Measurements from ENCODE around the gene PADI6.
"Not testable (repeated sequence)": the region's sequence is repeated elsewhere in the genome, so short reads cannot be mapped to it uniquely, and the experiment has no call there.

Gene PADI6

GRCh38 chr1:17371896-17372295 lies at the start of gene PADI6:
TSS of gene PADI6 (plus strand) at chr1:17372196. CDS start at chr1:17372246, 50 bp downstream.
- no peak for DNase-seq (ENCODE audit: low spot score)

DNA sequence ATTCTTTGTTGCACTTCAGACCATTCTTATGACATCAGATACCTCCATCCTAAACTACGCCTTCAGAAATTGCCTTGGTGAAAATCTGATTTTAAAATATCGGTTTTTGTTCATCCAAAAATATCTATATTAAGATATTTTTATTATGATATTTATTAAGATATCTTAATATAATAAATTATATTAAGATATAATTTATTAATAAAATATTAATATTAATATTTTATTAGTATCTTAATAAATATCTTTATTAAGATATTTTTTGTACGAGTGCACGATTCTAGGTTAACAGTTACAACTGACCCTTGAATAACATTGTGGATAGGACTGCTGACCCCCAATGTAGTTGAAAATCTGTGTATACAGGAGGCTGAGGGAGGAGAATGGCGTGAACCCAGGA lies 43.1 kb upstream of the PADI6 start:
- no peak for DNase-seq (ENCODE audit: low spot score)

GRCh38 chr1:17329610-17330009 lies 42.4 kb upstream of the PADI6 start:
- no peak for DNase-seq (ENCODE audit: low spot score)

GRCh38 chr1:17330856-17331255 lies 41.1 kb upstream of the PADI6 start:
- no peak for DNase-seq (ENCODE audit: low spot score)

DNA sequence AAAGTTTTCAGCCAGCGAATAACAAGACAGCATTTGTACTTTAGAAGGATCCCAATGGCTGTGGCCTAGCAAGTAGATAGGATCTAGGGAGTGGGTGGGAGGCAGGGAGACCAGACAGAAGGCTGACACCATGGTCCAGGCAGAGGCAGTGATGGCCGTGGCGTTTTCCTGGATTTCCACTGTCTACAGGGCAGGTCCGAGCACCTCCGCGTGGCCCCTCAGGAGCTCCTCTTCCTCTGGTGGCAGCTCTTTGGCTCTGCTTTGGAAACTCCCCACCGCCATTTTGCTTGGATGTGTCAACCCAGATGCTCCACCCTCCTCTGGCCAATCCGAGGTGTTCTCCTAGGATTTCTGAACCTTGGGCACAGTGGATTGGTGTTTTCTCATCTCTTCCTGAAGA lies 38.9 kb upstream of the PADI6 start:
- no peak for DNase-seq (ENCODE audit: low spot score)

DNA sequence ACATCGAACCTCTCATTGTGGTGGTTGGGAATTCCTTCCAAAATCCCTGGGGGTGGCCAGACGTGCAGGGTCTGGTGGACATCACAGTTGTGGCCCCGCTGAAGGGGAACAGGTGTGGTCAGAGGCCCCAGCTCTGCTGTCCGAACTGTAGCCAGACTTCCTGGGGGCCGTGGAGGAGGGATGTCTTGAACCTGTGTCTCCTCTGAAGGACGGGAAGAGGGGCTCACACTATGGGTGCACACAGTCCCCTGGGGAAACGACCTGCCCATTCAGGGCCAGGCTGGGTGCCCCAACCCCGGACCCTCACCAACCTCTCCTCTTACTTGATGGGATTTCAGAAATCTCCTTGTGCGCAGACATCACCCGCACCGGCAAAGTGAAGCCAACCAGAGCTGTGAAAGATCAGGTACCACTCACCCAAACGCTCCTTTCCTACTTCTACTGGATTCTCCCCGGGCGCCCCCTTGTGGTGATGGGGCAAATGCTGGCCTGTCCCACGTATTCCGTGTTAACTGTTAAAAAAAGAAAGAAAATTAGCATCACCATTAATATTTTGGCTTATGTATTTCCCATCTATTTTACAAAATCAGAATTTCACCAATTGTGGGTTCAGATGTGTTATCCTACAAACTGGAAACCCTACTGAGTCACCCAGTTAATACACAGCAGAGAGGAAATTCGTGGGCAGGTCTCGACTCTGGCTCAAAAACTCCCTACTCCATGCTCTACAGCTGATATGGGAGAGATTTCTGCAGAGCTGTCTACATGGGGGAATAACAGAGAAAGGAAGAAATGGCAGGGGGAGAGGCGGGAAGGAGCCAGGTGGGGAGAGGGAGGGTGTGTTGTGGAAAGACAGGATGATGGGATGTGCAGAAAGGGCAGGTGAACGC lies 35.9 kb upstream of the PADI6 start:
- no peak for DNase-seq (ENCODE audit: low spot score)

GRCh38 chr1:17338706-17339493 lies 33.1 kb upstream of the PADI6 start:
- DNase-seq (ENCODE audit: low spot score): no peak

- DNase-seq (ENCODE audit: low spot score): no peak
These were observed 32.5 kb upstream of the PADI6 start for GRCh38 chr1:17339521-17339920.

DNA sequence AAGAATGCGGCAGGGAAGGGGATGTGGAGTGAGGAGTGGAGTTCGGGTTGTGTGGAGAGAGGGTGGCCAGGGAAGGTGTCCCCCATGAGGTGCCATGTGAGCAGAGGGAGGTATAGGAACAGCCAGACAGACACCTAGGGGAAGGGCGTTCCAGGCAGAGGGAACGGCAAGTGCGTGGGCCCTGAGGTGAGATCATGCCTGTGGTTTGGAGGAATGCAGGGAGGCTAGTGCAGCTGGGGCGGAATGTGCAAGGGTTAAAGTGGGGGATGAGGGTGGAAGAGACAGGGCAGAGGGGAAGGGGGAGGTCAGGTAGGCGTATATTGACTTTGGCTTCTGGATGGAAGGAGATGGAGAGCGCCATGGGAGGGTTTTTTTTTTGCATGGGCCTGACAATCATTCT lies 31.6 kb upstream of the PADI6 start:
- no peak for DNase-seq (ENCODE audit: low spot score)

- DNase-seq (ENCODE audit: low spot score): no peak
These were observed 30.0 kb upstream of the PADI6 start for GRCh38 chr1:17342014-17342441.

- DNase-seq (ENCODE audit: low spot score): not testable (repeated sequence)
These were observed 26.5 kb upstream of the PADI6 start for GRCh38 chr1:17345506-17345905.

- no peak for DNase-seq (ENCODE audit: low spot score)
These were observed 25.8 kb upstream of the PADI6 start for GRCh38 chr1:17346046-17346789.

- DNase-seq (ENCODE audit: low spot score): no peak
These were observed 24.0 kb upstream of the PADI6 start for GRCh38 chr1:17347769-17348592.

GRCh38 chr1:17348593-17349234 lies 23.3 kb upstream of the PADI6 start:
- DNase-seq (ENCODE audit: low spot score): no peak

- DNase-seq (ENCODE audit: low spot score): no peak
These were observed 21.9 kb upstream of the PADI6 start for GRCh38 chr1:17350083-17350482.

GRCh38 chr1:17350928-17351446 lies 21.0 kb upstream of the PADI6 start:
- no peak for DNase-seq (ENCODE audit: low spot score)

DNA sequence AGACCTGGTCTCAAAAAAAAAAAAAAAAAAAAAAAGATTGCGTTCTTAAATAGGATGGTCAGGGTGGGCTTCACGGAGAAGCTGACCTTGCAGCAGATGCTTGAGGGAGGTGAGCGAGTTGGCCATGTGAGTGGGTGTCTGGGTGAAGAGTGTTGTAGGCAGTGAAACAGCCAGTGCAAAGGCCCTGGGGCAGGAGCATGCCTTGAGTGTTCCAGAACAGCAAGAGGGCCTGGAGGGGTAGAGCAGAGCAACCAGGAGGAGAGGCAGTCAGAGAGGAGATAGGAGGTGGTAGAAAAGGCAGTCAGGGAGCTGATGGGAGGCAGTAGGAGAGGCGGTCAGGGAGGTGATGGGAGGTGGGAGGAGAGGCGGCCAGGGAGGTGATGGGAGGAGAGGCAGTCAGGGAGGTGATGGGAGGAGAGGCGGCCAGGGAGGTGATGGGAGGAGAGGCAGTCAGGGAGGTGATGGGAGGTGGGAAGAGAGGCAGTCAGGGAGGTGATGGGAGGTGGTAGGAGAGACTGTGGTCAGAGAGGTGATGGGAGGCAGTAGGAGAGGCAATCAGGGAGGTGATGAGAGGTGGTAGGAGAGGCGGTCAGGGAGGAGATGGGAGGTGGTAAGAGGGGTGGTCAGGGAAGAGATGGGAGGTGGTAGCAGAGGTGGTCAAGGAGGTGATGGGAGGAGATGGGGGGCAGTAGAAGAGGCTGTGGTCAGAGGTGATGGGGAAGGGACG lies 20.2 kb upstream of the PADI6 start:
- DNase-seq (ENCODE audit: low spot score): no peak

DNA sequence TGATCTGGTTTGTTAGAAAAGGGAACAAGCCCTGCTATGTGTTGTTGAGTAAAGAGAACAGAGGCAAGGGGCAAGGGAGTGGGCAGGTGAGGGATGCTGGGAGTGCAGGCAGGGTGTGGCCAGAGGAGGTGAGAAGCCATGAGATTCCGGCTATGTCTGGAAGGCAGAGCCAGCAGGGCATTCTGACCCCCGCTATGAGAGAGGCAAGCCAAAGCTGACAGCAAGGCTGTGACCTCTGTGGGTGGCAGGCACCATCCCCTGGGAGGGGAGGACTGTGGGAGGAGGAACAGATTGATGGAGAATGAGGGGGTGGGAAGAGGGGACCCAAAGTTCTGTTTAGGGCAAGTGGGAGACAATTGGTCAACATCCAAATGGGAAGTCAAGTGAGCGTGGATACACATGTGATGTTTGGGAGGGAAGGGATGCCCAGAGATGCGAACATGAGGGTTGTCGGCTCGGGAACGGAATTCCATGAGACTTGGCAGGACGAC lies 19.5 kb upstream of the PADI6 start:
- no peak for DNase-seq (ENCODE audit: low spot score)

- DNase-seq (ENCODE audit: low spot score): no peak
These were observed 16.1 kb upstream of the PADI6 start for GRCh38 chr1:17355898-17356297.

Data from left forelimb (tissue), 1 donor.